Fibroblast of mammary gland (primary cell): ENCODE measurements around the gene SH3BP1.

ENCODE experiments used
- DNase-seq: peaks from one replicate; pipeline ENCODE4 v3.0.0-alpha.2; 2010; ENCODE audit warnings: low read depth
- H3K4me3 ChIP-seq: 2 replicates; pipeline ENCODE4 v1.5.1; 2011; ENCODE audit warnings: low read depth, mild to moderate bottlenecking, low read length, moderate library complexity; ENCODE audit not compliant: control insufficient read depth
- TF ChIP-seq, protein P1 (sequence below): conservative IDR thresholded peaks from 2 replicates; pipeline ENCODE4 v1.5.1; 2011; ENCODE audit warnings: low read depth, low read length, inconsistent platforms; ENCODE audit not compliant: control insufficient read depth, insufficient read depth

SH3BP1 gene

DNA sequence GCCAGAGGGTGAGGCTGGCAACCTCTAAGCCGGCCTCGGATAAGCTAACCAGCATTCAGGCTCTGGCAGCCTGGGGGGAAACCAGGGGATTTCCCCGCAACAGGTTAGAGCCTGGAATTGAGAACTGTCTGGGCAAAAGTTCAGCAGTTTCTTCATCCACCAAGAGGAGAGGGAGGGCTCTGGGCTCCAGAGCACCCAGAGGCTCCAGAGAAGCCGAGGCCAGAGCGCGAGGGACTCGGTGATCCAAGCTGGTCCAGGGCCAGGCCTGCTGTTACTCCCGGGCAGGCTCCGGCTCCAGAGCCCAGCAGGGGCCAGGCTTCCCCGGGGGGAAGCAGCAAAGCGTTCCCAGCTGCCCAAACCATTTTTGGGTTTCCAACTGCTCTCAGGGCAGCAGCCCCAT is 13.3 kb upstream of the SH3BP1 start:
- peak; percentile 51 for DNase-seq
- H3K4me3 ChIP-seq = no peak overlapping the region
- TF ChIP-seq, protein P1, sequence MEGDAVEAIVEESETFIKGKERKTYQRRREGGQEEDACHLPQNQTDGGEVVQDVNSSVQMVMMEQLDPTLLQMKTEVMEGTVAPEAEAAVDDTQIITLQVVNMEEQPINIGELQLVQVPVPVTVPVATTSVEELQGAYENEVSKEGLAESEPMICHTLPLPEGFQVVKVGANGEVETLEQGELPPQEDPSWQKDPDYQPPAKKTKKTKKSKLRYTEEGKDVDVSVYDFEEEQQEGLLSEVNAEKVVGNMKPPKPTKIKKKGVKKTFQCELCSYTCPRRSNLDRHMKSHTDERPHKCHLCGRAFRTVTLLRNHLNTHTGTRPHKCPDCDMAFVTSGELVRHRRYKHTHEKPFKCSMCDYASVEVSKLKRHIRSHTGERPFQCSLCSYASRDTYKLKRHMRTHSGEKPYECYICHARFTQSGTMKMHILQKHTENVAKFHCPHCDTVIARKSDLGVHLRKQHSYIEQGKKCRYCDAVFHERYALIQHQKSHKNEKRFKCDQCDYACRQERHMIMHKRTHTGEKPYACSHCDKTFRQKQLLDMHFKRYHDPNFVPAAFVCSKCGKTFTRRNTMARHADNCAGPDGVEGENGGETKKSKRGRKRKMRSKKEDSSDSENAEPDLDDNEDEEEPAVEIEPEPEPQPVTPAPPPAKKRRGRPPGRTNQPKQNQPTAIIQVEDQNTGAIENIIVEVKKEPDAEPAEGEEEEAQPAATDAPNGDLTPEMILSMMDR = no peak

DNA sequence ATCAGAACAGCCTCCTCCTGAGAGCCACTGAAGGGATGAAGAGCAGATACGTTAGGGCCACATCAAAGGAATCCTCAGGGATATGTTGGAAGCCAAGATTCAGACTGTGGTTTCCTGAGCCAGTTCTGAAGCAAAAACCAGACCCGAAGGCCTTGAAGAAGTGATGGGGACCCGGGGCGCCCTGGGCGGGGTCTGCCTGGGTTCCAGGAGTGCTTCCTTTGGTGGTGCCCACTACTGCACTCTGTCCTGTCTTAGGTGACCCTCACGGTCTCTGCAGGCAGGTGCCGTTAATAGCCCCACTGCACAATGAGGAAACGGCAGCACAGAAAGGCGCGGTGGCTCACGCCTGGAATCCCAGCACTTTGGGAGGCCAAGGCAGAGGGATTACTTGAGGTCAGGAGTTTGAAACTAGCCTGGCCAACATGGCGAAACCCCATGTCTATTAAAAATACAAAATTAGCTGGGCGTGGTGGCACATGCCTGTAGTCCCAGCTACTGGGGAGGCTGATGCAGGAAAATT is 12.9 kb upstream of the SH3BP1 start:
- TF ChIP-seq, protein P1 = no peak
- DNase-seq = no peak
- no peak overlapping the region for H3K4me3 ChIP-seq

GRCh38 chr22:37627121-37627520 is 12.3 kb upstream of the SH3BP1 start:
- TF ChIP-seq, protein P1 = no peak
- H3K4me3 ChIP-seq = no peak overlapping the region
- DNase-seq = no peak

DNA sequence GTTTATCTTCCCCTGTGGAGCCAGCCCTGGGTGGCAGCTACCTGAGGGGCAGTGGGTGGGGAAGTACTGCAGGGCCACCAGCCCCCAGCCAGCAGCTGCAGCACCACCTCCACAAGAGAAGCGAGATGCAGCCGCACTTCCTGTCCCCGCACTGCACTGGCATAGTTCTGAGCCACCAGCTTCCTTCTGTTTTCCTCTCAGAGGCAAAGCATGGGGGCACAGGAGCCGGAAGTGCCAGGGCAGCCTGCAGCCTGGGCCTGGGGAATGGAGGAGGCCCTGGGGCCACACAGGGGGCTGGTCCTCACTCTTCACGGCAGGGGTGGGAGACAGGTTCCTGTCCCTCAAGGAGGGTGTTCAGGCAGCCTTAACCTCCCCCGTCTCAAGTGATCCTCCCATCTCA is 11.9 kb upstream of the SH3BP1 start:
- H3K4me3 ChIP-seq = no peak overlapping the region
- no peak for DNase-seq
- TF ChIP-seq, protein P1 = no peak

DNA sequence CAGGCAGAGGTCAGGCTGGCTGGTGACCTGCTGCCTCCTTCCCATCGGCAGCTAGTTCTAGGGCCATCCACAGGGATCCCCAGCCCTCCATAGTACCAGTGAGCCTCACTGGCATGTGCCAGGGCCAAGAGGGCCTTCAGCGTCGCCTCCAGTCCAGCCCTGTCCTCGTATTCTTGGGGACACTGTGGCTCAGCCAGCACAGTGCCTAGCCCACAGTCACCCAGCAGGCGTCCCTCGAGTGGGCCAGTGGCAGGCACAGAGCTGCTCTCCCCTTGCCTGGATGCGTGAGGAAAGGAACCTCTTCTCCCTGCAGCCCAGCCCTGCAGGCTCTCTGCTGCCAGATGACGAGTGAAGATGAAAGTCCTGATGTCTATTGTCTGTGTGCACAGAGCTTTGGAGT is 10.6 kb upstream of the SH3BP1 start:
- H3K4me3 ChIP-seq = no peak overlapping the region
- DNase-seq = no peak
- TF ChIP-seq, protein P1 = no peak

DNA sequence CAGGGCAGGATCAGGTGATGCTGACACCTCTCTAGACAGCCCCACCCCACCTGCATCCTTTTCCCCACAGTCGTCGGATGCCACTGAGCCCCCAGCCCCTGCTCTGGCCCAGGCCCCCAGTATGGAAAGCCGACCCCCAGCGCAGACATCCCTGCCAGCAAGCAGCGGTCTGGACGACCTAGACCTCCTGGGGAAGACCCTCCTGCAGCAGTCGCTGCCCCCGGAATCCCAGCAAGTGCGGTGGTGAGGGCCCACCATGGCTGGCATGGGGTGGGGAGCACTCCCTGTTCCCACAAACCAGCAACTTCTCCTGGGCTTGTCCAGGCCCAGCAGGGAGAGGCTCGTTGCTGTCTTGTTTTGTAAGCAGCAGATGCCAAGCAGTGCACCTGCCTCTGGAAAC is 9.5 kb upstream of the SH3BP1 start:
- H3K4me3 ChIP-seq = no peak overlapping the region
- no peak for DNase-seq
- TF ChIP-seq, protein P1 = no peak

DNA sequence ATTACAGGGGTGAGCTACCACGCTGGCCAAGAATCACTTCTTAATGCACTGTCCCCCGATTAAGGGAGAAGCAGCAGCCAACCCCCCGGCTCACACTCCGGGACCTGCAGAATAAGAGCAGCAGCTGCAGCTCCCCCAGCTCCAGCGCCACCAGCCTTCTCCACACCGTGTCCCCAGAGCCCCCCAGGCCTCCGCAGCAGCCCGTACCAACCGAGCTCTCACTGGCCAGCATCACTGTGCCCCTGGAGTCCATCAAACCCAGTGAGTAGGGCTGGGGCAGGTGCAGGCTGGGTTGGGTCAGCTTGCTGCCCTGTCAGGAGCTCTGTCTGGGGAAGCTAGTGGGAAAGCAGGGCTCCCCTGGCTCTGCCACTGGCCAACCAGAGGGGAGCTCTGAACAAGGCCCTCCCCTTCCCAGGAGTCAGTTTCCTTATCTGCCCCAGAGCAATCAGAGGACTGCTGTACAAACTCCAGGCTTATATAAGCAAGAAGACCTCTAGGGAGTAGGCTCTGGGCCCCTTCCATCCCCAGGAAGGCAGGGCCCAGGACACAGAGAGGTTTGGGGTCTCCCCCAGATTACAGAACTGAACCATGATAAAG is 8.5 kb upstream of the SH3BP1 start:
- H3K4me3 ChIP-seq = no peak overlapping the region
- no peak for DNase-seq
- TF ChIP-seq, protein P1 = no peak
